K562 (cell line): ENCODE data around the gene PCSK6. TPM values are rescaled to one million over a fixed set of nuclear protein-coding genes. Genes with fewer than 3 reads are reported as not detected.
"Not testable (repeated sequence)": the region's sequence is repeated elsewhere in the genome, so short reads cannot be mapped to it uniquely, and the experiment has no call there.

ENCODE experiments used
- ATAC-seq: fragments of 200-7000 bp; cut with Tn5 transposase; 3 replicates; pipeline ENCODE4 v1.9.1; 2020; ENCODE audit warnings: moderate library complexity
- BruUV-seq: library from RNA; stranded (reverse); fragments of 400-500 nt; replicated peaks from 2 replicates; lab custom pipeline; 2021; lab: Mats Ljungman, UMichigan
- CTCF ChIA-PET: fragments of 300-600 bp; formaldehyde crosslinking; extraction: SDS; loops from one replicate; lab custom pipeline; 2021; ENCODE audit warnings: low intra/inter-chr PET ratio; lab: Yijun Ruan, JAX
- POLR2A ChIA-PET: fragments of 300-600, 350-650 bp; sonication (Branson Sonifier 250); formaldehyde crosslinking; extraction: SDS; loops from one replicate; lab custom pipeline; 2021; ENCODE audit warnings: antibody characterized with exemption, inconsistent platforms; lab: Yijun Ruan, JAX
- DNase-seq, 4 experiments: peaks; one replicate each; pipeline versions ENCODE4 v3.0.0 to v3.0.0-alpha.2; 2011 to 2018; ENCODE audit warnings: low spot score in 3 of 4, mixed read lengths in 3 of 4; ENCODE audit errors: extremely low read depth in 1 of 4
- FAIRE-seq: peaks from 2 replicates; lab custom pipeline; 2011; peaks lifted over from hg19 to GRCh38; lab: Jason Lieb, UNC
- H2AFZ ChIP-seq: 2 replicates; pipeline ENCODE4 v1.6.0; 2011; ENCODE audit warnings: low read depth, low read length, control low read depth, inconsistent platforms
- H3K27ac ChIP-seq: fragments of 200-600 bp; 3 replicates; pipeline ENCODE4 v1.8.0; 2011; ENCODE audit warnings: low read depth, mild to moderate bottlenecking, control low read depth, inconsistent platforms, low read length, moderate library complexity, mixed read lengths; ENCODE audit errors: extremely low read depth
- H3K27me3 ChIP-seq, 2 experiments: fragments of 300-600 bp in 1 of 2; 2 replicates in 1 of 2; 3 replicates in 1 of 2; pipeline versions ENCODE4 v1.6.0 to v1.8.0; 2011; ENCODE audit warnings: inconsistent platforms in 2 of 2, low read length in 2 of 2, mild to moderate bottlenecking in 1 of 2, mixed read lengths in 1 of 2, moderate library complexity in 1 of 2; ENCODE audit not compliant: control insufficient read depth in 2 of 2, insufficient read depth in 2 of 2
- H3K36me3 ChIP-seq: fragments of 300-600 bp; 3 replicates; pipeline ENCODE4 v1.8.0; 2011; ENCODE audit warnings: mild to moderate bottlenecking, low read length, inconsistent platforms; ENCODE audit not compliant: control insufficient read depth, insufficient read depth
- H3K4me1 ChIP-seq, 2 experiments: fragments of 200-600 bp in 1 of 2; replicated peaks in 1 of 2; 2 replicates in 1 of 2; 3 replicates in 1 of 2; pipeline versions ENCODE4 v1.5.1 to v1.8.0; 2011; ENCODE audit warnings: inconsistent platforms in 2 of 2, low read length in 2 of 2, mild to moderate bottlenecking in 1 of 2, mixed read lengths in 1 of 2, moderate library complexity in 1 of 2; ENCODE audit not compliant: control insufficient read depth in 2 of 2, insufficient read depth in 2 of 2
- H3K4me2 ChIP-seq: 2 replicates; pipeline ENCODE4 v1.6.1; 2011; ENCODE audit warnings: low read length, control low read depth, inconsistent platforms, mixed read lengths; ENCODE audit not compliant: insufficient read depth
- H3K4me3 ChIP-seq: fragments of 200-600 bp; sonication (generic), shearing (Covaris generic); 2 replicates; pipeline ENCODE4 v1.5.1; 2016; ENCODE audit warnings: control low read depth, inconsistent platforms
- H3K79me2 ChIP-seq: fragments of 200-600 bp; 3 replicates; pipeline ENCODE4 v1.8.0; 2011; ENCODE audit warnings: low read length, inconsistent platforms; ENCODE audit not compliant: control insufficient read depth, insufficient read depth
- H3K9ac ChIP-seq, 2 experiments: 2 replicates each; pipeline versions ENCODE4 v1.6.0 to v1.6.1; 2011; ENCODE audit warnings: low read depth in 2 of 2, low read length in 2 of 2, control low read depth in 1 of 2, inconsistent platforms in 1 of 2, mild to moderate bottlenecking in 1 of 2, mixed read lengths in 1 of 2; ENCODE audit not compliant: insufficient read depth in 1 of 2
- H3K9me1 ChIP-seq: one replicate; pipeline ENCODE4 v1.6.0; 2011; ENCODE audit warnings: inconsistent platforms, mild to moderate bottlenecking, low read length, moderate library complexity; ENCODE audit not compliant: control insufficient read depth, insufficient read depth
- H3K9me3 ChIP-seq: replicated peaks from 2 replicates; pipeline ENCODE4 v1.5.1; 2011; ENCODE audit warnings: low read depth, low read length, inconsistent platforms; ENCODE audit not compliant: control insufficient read depth, insufficient read depth
- H4K20me1 ChIP-seq: replicated peaks from 2 replicates; pipeline ENCODE4 v1.6.1; 2011; ENCODE audit warnings: low read length, inconsistent platforms, mixed read lengths; ENCODE audit not compliant: control insufficient read depth, insufficient read depth
- CTCF ChIP-seq, 3 experiments: IDR thresholded peaks in 2 of 3; conservative IDR thresholded peaks in 1 of 3; 2 replicates each; pipeline ENCODE4 v1.5.1; 2011 to 2012; ENCODE audit warnings: low read length in 3 of 3, mild to moderate bottlenecking in 3 of 3, control low read depth in 2 of 3, improper control_type of control experiment in 1 of 3, inconsistent platforms in 1 of 3, low read depth in 1 of 3, mixed read lengths in 1 of 3, moderate library complexity in 1 of 3; ENCODE audit not compliant: insufficient read depth in 2 of 3
- RBM25 ChIP-seq: fragments of 200-400 bp; formaldehyde crosslinking; IDR thresholded peaks from 2 replicates; pipeline ENCODE4 v1.6.1; 2018; ENCODE audit warnings: low read length, low read depth, moderate library complexity; ENCODE audit not compliant: severe bottlenecking
- ZNF146 ChIP-seq: IDR thresholded peaks from one replicate; pipeline ENCODE4 v1.6.1; 2018; ENCODE audit warnings: missing compliant biosample characterization; ENCODE audit not compliant: unreplicated experiment
- WGBS: fragments of 100-300 bp; shearing (Covaris generic); methylation state at CpG from one replicate; pipeline ENCODE4 v1.1.6; 2016; ENCODE audit warnings: low coverage, mixed read lengths; ENCODE audit not compliant: insufficient coverage; ENCODE audit errors: missing lambda C conversion rate; 5-methylcytosine and 5-hydroxymethylcytosine counted together
- in situ Hi-C: fragments of 300-500 bp; cut with MboI; formaldehyde crosslinking; loops from 4 replicates; pipeline ENCODE4 v1.15.0; 2018; ENCODE audit warnings: inconsistent platforms, mixed read lengths
- intact Hi-C: fragments of 100-400 bp; cut with micrococcal nuclease; formaldehyde crosslinking; loops from 2 replicates; pipeline ENCODE4 v1.14.2; 2022
- polyA plus RNA-seq, 8 experiments: library from polyadenylated mRNA; depleted of rRNA in 4 of 8; stranded (reverse) in 5 of 8; unstranded in 3 of 8; fragments of >200 nt; fragmentation: Nextera tagmentation in 2 of 8; fragmentation: Illumina TruSeq in 1 of 8; extraction: Ambion mirVana in 2 of 8; extraction: Trizol in 1 of 8; gene quantifications; 2 replicates each; pipeline versions ENCODE4 v1.2.1 to v1.2.3, GENCODE V29; 2011 to 2014; ENCODE audit warnings: inconsistent platforms in 1 of 8, missing spikeins in 1 of 8
- total RNA-seq, 7 experiments: library from RNA; depleted of rRNA in 6 of 7; stranded (reverse); fragments of >200 nt in 6 of 7; fragmentation: Illumina TruSeq in 2 of 7; extraction: Trizol in 2 of 7; gene quantifications; 2 replicates each; pipeline versions ENCODE4 v1.2.1 to v1.2.3, GENCODE V29; 2011 to 2021; ENCODE audit warnings: low replicate concordance in 1 of 7
- TF ChIP-seq, protein P1 (sequence below): fragments of 450-650 bp; conservative IDR thresholded peaks from 2 replicates; pipeline ENCODE4 v1.6.1; 2016; ENCODE audit warnings: missing genetic modification characterization, low read depth, mild to moderate bottlenecking, missing compliant biosample characterization, moderate library complexity

PCSK6 gene
- total and polyA plus RNA-seq, 9 of the 15 experiments (the other 6 are each of a cell fraction or from before 2014, with no cell fraction given), result 2.2 to 32.6 (median 14.5) TPM

DNA sequence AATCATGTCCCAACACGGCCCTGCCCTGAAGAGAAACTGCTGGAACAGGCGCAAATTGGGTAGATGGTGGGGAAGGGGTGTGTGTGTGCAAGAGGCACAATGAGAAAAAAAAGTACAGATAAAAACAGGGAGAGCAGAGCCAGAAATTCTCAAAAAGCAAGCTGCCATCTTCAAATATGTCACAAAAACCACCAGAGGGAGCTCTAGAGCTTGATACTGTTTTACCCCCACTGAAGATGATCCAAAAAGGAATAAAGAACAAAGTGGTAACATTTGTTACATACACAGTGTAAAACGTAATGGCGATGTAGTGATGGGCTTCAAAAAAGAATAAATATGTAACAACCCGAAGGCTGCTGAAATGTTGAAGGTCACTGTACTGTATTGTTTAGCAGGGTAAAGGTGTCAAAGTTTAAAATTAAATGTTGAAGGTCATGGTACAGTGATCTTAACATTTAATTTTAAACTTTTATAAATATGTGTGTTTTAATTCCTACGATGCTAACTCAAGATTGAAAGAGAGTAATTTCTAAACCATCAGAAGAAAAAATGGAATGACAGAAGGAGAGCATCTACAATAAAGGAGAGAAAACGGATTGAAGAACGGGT, 200.5 kb downstream of the PCSK6 start (continued):
- TF ChIP-seq, protein P1, sequence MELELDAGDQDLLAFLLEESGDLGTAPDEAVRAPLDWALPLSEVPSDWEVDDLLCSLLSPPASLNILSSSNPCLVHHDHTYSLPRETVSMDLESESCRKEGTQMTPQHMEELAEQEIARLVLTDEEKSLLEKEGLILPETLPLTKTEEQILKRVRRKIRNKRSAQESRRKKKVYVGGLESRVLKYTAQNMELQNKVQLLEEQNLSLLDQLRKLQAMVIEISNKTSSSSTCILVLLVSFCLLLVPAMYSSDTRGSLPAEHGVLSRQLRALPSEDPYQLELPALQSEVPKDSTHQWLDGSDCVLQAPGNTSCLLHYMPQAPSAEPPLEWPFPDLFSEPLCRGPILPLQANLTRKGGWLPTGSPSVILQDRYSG (tag), result no peak
- TF ChIP-seq CTCF (IDR thresholded peaks at IDR 0.05 in 2 of 3, conservative IDR thresholded peaks at IDR 0.05 in 1 of 3; ENCODE audit: insufficient read depth in 2 of 3, low read depth in 1 of 3, low read length in 3 of 3), result peak; percentile 51 to 74 (median 72); a peak in 5 of 6 replicates
- TF ChIP-seq, all 486 proteins: peak for 5

DNA sequence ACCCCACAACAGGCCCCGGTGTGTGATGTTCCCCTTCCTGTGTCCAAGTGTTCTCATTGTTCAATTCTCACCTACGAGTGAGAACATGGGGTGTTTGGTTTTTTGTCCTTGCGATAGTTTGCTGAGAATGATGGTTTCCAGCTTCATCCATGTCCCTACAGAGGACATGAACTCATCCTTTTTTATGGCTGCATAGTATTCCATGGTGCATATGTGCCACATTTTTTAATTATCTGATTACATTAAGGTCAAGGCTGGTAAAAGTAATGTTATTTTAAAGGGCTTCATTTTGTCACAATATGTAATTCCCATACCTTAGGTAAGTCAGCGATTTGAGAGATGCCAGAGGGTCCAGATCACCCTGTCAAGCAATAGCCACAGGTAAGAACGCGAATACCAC, 202.2 kb downstream of the PCSK6 start:
- H3K9ac ChIP-seq, BruUV-seq, H3K4me1 ChIP-seq, DNase-seq, H3K9me3 ChIP-seq, H3K4me2 ChIP-seq, ATAC-seq, FAIRE-seq, intact Hi-C loops, H3K9me1 ChIP-seq, CTCF ChIA-PET, H3K27me3 ChIP-seq, H4K20me1 ChIP-seq, H2AFZ ChIP-seq, H3K27ac ChIP-seq, H3K4me3 ChIP-seq, in situ Hi-C loops: not testable (repeated sequence)
- TF ChIP-seq ZNF146 (CRISPR knock-in tag) (peak; percentile 79), RBM25 (peak; percentile 22)
- peaks cover 57% of the 10 kb centered on the region for H3K79me2 ChIP-seq
- H3K36me3 ChIP-seq, result peaks cover 96% of the 10 kb centered on the region
- POLR2A ChIA-PET, result interaction anchor here (0.8 kb wide), 1 partner anchor 389 kb away, joined by 4 read pairs; no protein-coding TSS in a partner anchor
- 100% methylated on average over 3 of the region's 6 CpGs for WGBS
